GM12873 (cell line): ENCODE results near the gene PGP.

Experiments
- TF ChIP-seq, protein P1 (sequence below): IDR thresholded peaks from 2 replicates; pipeline ENCODE4 v1.5.1; 2012; ENCODE audit warnings: low read depth, mild to moderate bottlenecking, moderate library complexity, low read length, control low read depth; ENCODE audit not compliant: insufficient read depth; ENCODE audit errors: missing control alignments

Gene PGP

DNA sequence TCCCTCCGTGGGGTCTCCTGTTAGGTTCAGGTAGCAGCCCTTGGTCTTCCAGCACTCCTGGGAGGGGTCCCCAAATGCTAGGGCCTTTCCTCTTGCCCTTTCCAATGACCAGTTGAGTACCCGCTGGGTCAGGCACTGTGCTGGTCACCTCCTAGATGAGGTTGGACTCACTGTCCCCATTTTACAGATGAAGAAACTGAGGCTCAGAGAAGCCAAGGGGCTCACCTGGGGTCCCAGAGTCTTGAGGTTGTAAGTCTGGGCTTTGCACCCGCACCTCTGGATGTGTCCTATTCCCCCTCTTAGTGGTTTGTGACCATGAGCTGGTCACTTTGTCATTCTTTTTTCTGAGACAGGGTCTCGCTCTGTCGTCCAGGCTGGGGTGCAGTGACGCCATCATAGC lies 16.9 kb downstream of the PGP start:
- TF ChIP-seq, protein P1, sequence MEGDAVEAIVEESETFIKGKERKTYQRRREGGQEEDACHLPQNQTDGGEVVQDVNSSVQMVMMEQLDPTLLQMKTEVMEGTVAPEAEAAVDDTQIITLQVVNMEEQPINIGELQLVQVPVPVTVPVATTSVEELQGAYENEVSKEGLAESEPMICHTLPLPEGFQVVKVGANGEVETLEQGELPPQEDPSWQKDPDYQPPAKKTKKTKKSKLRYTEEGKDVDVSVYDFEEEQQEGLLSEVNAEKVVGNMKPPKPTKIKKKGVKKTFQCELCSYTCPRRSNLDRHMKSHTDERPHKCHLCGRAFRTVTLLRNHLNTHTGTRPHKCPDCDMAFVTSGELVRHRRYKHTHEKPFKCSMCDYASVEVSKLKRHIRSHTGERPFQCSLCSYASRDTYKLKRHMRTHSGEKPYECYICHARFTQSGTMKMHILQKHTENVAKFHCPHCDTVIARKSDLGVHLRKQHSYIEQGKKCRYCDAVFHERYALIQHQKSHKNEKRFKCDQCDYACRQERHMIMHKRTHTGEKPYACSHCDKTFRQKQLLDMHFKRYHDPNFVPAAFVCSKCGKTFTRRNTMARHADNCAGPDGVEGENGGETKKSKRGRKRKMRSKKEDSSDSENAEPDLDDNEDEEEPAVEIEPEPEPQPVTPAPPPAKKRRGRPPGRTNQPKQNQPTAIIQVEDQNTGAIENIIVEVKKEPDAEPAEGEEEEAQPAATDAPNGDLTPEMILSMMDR = no peak

DNA sequence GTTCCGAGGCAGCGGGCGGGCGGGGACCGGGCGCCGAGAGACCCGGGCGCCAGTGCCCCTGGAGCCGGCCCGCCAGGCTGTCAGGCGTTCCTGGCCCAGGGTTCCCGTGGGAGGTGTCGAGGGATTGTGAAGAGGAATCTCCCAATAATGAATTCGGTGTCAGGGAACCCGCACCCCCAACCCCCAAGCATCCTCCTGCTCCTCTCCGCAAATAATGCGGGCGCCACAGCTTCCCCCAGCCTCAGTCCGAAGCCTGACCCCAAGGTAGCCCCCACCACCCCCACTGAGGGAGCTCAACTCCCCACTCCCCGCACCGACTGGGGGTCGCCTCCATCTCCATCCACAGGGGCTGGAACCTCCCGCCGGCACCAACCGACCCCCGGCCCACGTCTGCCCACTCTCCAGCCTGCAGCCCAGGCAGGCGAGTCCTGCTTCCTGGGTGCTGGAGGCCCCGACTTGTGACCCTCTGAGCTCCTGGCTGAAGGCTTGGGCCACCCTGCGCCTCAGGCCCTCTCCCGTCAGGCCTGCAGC lies 17.6 kb downstream of the PGP start:
- TF ChIP-seq, protein P1 = no peak

- TF ChIP-seq, protein P1 = no peak
These were observed 18.3 kb downstream of the PGP start, which contains the start of gene CASKIN1 for GRCh38 chr16:2196162-2196980. Gene CASKIN1, minus strand, starts transcription at chr16:2196605. Its CDS starts 173 bp downstream, at chr16:2196432.

GRCh38 chr16:2195322-2196161 lies 19.1 kb downstream of the PGP start:
- TF ChIP-seq, protein P1 = no peak

GRCh38 chr16:2194852-2195321 lies 19.8 kb downstream of the PGP start:
- TF ChIP-seq, protein P1 = peak; percentile 76

- TF ChIP-seq, protein P1 = no peak
These were observed 20.3 kb downstream of the PGP start for GRCh38 chr16:2194166-2194834.
